ENCODE data around the gene CIRBP.

CIRBP gene

DNA sequence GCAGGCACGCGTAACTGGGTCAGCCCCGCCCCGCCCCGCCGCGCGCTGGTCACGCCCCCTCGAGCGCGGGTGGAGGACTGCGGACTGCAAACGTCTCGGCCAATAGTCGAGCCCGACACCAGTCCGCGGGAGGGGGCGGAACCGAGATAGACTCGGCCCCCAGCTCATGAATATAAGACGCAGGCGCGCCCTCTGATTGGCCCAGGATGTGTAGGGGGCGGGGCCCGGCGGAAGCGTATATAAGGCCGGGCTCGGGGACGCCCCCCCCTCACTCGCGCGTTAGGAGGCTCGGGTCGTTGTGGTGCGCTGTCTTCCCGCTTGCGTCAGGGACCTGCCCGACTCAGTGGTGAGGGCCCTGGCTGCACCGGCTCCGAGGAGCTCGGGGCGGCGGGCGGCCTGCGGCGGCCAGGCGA lies at the start of gene CIRBP:
TSS of gene CIRBP (plus strand) at position 268 of the 413 bp plus-strand sequence. CDS start 1,602 bp downstream, outside the sequence.
- peak; percentile 99 to 100 (median 99) for DNase-seq (ENCODE audit: low read depth in 3 of 3)

DNA sequence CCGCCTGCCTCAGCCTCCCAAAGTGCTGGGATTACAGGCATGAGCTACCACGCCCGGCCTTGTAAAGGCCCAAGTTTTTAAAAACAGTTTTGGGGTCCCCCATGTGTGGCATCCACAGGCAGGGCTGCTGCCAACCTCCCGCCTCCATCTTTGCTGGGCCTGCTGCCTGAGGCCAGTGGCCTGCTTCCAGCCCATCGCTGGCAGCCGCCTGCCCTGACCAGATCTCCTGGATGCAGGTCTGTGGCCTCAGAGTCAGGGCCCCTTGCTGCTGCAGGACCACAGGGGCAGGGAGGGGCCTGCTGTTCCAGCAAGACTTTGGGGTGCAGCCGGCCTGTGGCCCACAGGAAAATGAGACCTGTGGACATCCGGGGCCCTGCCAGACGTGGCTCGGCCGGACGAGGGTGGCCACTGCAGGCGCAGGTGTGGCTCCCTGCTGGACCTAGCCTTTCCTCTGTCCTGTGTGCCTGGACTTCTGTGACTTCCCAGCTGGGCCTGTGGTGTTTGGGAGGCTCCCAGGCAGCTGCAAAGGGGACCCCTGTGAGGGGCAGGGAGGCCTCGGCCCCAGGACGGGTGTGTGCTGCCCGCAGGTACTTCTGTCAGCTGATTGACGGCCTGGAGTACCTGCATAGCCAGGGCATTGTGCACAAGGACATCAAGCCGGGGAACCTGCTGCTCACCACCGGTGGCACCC lies 49.2 kb upstream of the CIRBP start:
- no peak for DNase-seq (ENCODE audit: low read depth in 3 of 3)

- DNase-seq (ENCODE audit: low read depth in 3 of 3): no peak
Measured at GRCh38 chr19:1220477-1220930, 48.6 kb upstream of the CIRBP start.

DNA sequence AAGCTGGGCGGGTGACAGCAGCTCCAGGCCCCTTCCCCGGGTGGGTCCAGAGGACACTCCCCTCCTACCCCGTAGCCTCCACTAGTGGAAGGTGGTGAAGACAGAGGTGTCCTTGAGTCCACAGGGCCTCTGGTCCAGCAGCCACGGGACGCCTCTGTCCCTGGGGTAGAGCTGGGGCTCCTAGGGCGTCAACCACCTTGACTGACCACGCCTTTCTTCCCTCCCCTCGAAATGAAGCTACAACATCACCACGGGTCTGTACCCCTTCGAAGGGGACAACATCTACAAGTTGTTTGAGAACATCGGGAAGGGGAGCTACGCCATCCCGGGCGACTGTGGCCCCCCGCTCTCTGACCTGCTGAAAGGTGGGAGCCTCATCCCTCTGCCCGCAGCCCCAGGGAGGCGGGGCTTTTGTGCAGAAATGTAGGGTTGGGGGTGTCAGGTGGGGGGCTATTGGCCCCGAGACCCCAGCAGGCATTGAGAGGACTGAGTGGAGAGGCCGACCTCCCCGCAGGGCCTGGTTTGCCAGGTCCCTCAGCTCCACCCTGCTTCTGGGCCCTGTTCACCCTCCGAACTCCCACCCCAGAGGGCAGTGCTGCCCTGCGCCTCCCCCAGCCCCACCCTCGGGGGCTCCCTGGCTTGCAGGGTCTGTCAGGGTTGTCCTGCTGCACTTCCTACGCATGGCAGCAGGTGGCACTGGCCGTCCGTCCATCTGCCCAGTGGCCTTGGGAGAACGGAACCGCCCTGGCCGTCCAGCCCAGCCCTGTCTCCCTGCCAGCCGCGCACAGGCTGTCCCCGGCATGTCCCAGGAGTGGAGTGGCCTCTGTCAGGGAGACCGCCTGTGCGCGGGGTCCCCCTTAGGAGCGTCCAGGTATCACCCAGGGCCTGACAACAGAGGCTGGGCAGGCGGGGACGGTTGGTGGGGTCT lies 47.9 kb upstream of the CIRBP start:
- no peak for DNase-seq (ENCODE audit: low read depth in 3 of 3)

DNA sequence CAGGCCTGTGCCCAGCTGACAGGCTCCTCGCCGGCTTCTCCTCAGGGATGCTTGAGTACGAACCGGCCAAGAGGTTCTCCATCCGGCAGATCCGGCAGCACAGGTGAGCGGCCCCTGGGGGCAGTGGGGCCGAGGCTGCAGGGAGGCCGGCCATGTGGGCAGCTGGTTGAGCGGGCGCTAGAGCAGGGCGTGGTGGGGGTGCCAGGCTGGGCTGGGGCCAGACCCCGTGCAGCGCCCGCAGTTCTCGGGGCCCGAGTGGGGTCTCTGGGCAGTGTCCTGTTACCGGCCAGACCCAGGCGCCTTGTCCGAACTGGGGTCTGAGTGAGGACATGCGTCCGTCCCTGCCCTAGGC lies 47.3 kb upstream of the CIRBP start:
- no peak for DNase-seq (ENCODE audit: low read depth in 3 of 3)

DNA sequence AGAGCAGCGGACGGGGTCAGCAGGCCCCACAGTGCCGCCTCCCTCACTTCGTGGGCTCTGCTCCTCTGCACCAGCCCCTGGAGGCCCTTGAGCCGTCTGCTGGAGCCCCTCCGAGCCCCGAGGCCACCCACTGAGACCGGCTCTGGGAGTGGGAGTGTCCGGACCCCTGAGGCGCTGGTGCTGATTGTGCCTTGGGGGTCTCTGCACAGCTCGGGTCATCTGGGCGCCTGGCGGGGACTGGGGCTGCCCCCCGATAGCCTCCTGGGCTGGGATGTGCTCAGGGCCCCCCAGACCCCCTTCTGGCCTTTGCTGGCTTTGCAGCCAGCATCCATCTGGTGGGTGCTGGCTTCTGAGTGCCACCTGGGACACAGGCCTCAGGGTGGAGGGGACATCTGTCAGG lies 46.7 kb upstream of the CIRBP start:
- DNase-seq (ENCODE audit: low read depth in 3 of 3): no peak

DNA sequence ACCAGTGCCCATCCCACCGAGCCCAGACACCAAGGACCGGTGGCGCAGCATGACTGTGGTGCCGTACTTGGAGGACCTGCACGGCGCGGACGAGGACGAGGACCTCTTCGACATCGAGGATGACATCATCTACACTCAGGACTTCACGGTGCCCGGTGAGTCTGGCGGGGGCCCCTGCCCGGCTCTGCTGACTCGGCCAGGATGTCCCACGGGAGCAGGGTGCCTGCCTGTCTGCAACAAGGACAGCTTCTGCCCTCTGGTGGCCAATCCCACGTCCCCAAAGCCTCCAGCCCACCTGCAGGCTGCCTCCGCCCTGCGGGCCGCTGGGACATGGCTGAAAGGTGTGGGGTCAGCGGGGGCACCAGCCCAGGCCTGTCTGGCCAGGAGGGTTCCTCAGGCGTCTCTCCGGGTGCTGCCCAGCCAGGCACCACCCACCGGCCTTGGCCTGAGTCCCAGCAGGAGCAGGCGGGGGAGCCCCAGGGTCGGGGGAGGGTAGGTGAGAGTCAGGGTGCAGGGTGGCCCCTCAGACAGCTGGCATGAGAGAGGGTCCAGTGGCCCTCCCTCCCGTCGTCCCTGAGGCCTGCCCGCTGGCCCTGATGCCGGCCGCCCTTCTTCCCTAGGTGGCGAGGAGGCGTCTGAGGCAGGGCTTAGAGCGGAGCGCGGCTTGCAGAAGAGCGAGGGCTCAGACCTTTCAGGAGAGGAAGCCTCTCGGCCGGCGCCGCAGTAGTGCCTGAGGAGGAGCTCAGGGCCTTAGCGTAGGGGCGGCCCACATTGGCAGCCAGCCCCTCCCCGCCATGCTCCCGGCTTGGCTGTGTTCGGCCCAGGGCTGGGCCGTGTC lies 45.9 kb upstream of the CIRBP start:
- no peak for DNase-seq (ENCODE audit: low read depth in 3 of 3)

DNA sequence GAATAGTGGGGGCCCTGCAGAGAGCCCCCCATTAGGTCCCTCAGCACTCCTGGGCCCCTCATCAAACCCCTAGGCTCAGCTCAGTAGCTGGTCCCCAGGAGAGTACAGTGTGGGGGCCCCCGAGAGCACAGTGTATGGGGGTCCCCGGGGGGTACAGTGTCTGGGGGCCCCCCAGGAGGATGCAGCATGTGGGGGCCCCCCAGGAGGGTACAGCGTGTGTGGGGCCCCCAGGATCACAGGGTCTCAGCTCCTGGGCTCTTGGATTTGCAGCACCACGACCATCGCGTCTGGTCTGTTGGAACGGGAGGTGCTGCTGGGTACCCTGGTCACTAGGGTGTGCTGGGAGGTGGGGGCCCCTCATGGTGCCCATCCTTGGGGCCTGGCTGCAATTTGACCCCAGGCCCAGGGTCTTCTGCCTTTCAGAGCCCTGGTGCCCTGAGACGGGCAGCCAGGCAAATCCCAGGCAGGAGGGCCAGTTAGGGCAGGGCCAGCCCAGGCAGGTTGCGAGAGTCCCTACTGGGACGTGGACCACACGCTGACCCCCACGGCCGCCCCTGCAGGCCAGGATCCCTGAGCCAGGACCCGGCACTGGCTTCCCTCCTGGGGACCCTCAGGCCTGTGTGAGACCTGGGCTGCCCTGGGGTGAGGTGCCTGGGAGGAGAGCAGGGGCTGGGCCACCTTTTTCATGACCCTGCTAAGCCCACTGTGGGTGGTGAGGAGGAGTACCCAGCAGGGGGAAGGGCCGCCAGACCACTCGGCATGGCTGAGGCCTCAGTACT lies 44.9 kb upstream of the CIRBP start:
- no peak for DNase-seq (ENCODE audit: low read depth in 3 of 3)

- no peak for DNase-seq (ENCODE audit: low read depth in 3 of 3)
Measured at GRCh38 chr19:1224847-1225246, 44.3 kb upstream of the CIRBP start.

DNA sequence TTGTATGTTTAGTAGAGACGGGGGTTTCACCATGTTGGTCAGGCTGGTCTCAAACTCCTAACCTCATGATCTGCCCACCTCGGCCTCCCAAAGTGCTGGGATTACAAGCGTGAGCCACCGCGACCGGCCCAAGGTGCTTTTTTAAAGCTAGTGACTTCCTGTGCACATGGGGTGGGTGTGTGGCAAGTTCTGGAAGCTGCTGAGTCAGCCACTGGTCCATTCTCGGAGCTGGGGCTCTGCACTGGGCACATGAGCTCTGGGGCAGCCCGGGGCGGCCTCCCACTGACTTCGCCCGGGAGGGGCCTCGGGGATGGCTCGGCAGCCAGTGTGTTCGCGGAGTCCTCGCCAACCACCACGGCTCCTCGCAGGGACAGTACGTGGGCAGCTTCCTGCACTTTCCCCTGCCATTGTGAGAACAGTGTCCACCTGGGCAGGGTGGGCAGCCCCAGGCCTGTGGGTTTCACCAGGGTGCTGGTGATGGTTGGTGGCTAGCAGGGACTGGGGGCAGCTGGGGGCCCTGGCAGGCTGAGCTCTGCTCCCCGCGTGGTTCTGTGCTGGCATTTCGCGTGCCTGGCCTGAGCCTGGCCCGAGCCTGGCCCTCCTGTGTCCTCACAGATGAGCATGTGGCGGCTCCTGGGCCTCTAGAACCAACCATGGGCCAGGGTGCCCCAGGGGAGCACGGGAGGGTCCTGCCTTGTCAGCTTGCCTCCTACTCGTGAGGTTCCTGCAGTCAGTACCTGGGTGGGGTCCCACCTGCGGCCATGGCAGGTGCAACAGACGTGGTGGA lies 43.5 kb upstream of the CIRBP start:
- DNase-seq (ENCODE audit: low read depth in 3 of 3): no peak

GRCh38 chr19:1226227-1226518 lies 43.0 kb upstream of the CIRBP start:
- DNase-seq (ENCODE audit: low read depth in 3 of 3): no peak

- no peak for DNase-seq (ENCODE audit: low read depth in 3 of 3)
Measured at GRCh38 chr19:1226522-1227303, 42.4 kb upstream of the CIRBP start.

- DNase-seq (ENCODE audit: low read depth in 3 of 3): no peak
Measured at GRCh38 chr19:1227304-1228054, 41.7 kb upstream of the CIRBP start.

DNA sequence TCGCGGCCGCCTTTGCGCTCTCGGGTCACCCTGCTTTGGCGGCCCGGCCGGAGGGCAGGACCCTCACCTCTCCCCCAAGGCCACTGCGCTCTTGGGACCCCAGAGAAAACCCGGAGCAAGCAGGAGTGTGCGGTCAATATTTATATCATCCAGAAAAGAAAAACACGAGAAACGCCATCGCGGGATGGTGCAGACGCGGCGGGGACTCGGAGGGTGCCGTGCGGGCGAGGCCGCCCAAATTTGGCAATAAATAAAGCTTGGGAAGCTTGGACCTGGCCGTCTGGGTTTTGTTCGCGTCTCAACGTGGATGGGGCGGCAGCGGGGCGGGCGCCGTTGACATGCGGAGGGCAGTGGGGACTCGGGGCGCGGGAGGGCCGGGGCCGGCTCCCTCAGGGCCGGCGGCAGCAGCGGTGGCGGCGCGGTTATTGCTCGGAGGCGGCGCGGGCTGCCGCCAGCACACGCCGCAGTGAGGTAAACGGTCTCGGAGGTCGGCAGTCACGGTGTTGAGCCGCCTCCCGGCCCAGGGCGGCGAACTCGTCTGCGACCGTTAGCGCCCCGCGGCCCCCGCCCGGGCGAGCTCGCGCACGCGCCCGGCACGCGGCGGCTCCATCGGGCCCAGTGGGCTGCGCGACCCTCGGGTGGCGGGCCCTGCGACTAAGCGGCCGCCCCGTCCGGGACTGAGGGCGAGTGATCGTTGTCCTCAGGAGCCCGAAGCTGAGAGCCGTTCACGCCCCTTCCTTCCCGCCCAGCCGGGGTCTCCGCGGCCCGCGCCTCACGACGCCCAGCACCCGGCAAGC lies 40.8 kb upstream of the CIRBP start:
- DNase-seq (ENCODE audit: low read depth in 3 of 3): no peak

- no peak for DNase-seq (ENCODE audit: low read depth in 3 of 3)
Measured at GRCh38 chr19:1229056-1229923, 39.8 kb upstream of the CIRBP start.

DNA sequence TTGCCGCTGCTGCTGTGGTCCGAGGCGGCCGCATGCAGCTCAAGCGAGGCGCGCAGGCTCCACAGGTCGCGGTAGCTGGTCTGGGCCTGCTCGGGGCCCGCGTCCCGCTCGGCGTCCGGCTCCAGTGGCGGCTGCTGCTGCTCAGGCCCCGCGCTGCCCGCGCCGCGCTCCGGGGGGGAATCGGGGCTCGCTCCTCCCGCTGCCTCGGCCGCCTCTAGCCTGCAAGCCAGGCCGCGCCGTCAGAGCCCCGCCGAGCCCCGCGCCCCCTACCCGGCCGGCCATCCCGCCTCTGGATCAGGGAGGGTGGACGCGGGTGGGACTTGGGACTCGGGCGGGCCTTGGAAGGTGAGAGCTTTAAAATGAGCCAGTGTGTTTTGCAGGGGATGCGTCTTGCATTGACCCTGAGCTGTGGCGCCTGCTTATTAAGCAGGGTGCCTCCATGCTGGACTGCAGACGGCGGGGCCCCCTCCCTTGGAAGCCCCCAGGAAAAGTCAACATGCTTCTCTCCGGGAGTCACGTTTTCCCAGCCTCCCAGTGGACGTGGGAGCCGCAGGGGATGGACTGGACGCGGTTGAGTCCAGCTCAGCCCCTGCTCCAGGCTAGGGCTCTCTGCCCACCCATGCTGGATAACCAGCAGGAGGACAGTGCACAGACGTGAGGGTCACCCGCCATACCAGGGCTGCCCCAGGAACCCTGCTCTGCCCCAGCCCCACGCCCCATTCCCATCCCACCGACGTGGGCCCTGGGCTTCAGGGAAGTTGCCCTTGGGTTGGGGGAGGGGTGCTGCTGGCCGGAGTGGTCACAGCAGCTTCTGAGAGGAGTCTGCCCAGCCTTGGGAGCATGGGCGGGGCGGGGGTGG lies 39.0 kb upstream of the CIRBP start:
- no peak for DNase-seq (ENCODE audit: low read depth in 3 of 3)

All from stimulated activated CD4-positive, alpha-beta T cell treated with anti-CD3 and anti-CD28 coated beads, TNF-alpha, amount 100 ng/mL, for 24 hours (primary cell).